ENCODE data around the gene SUCO. TPM values are rescaled to one million over a fixed set of nuclear protein-coding genes. Genes with fewer than 3 reads are reported as not detected.

SUCO gene
- total and polyA plus RNA-seq, 2 donors (not counting 1 experiment from before 2014, with no cell fraction given) = 5.5 to 59.7 TPM

- no peak overlapping the region for H3K27ac ChIP-seq (ENCODE audit: low read length in 2 of 2)
- H3K79me2 ChIP-seq (ENCODE audit: control insufficient read depth, insufficient read depth, low read length) = no peaks in the 10 kb centered on the region
- no peaks in the 10 kb centered on the region for H3K4me1 ChIP-seq (ENCODE audit: control insufficient read depth in 2 of 2, insufficient read depth in 2 of 2, low read length in 2 of 2)
- H3K9ac ChIP-seq (ENCODE audit: low read length) = no peak overlapping the region
- Mint-ChIP-seq H3K27ac (no peak overlapping the region), H3K9me3 (ENCODE audit: insufficient read depth) (no peaks in the 10 kb centered on the region), H3K4me3 (no peak overlapping the region), H3K27me3 (peaks cover 7% of the 10 kb centered on the region), H3K4me1 (no peaks in the 10 kb centered on the region)
- DNase-seq = no peak
- H3K4me2 ChIP-seq (replicated peaks; ENCODE audit: low read depth, low read length, poor library complexity, severe bottlenecking) = no peak overlapping the region
- intact Hi-C loops (cut with micrococcal nuclease) = no loop called here
- TF ChIP-seq CTCF (IDR thresholded peaks at IDR 0.05) = no peak
- no peak for TF ChIP-seq EZH2 (IDR thresholded peaks at IDR 0.05; ENCODE audit: borderline replicate concordance, insufficient read depth, low read depth, low read length, poor library complexity, severe bottlenecking)
- no peaks in the 10 kb centered on the region for H3K27me3 ChIP-seq (replicated peaks in 1 of 4; ENCODE audit: control extremely low read depth in 1 of 4, control insufficient read depth in 3 of 4, insufficient read depth in 4 of 4, low read length in 3 of 4)
- 100% methylated on average over 2 of the region's 2 CpGs for WGBS (ENCODE audit: insufficient coverage)
- H3K4me3 ChIP-seq (ENCODE audit: control extremely low read depth in 1 of 5, extremely low read depth in 1 of 5, insufficient read depth in 1 of 5, low read depth in 2 of 5, low read length in 4 of 5) = no peak overlapping the region
- H4K20me1 ChIP-seq (ENCODE audit: control insufficient read depth, insufficient read depth, low read length, poor library complexity, severe bottlenecking) = no peaks in the 10 kb centered on the region
- ChIA-PET CTCF (interaction anchor here (1.0 kb wide), 1 partner anchor 10 kb away, joined by 3 read pairs; no protein-coding TSS in a partner anchor), POLR2A (no interaction called here)
- H2AFZ ChIP-seq (ENCODE audit: insufficient read depth, low read depth, low read length, poor library complexity, severe bottlenecking) = no peak overlapping the region
- no peaks in the 10 kb centered on the region for H3K36me3 ChIP-seq (replicated peaks in 1 of 2; ENCODE audit: control extremely low read depth in 1 of 2, control insufficient read depth in 1 of 2, extremely low read depth in 1 of 2, insufficient read depth in 2 of 2, low read length in 1 of 2)
- H3K9me3 ChIP-seq (ENCODE audit: control extremely low read depth in 1 of 3, control insufficient read depth in 2 of 3, insufficient read depth in 1 of 3, low read length in 2 of 3) = no peaks in the 10 kb centered on the region
- ATAC-seq (ENCODE audit: low read depth) = no peak
Observed at GRCh38 chr1:172498857-172499256, 34.1 kb upstream of the SUCO start.

GRCh38 chr1:172499636-172500141 is 33.3 kb upstream of the SUCO start:
- H3K9me3 ChIP-seq (ENCODE audit: control extremely low read depth in 1 of 3, control insufficient read depth in 2 of 3, insufficient read depth in 1 of 3, low read length in 2 of 3) = no peaks in the 10 kb centered on the region
- no peaks in the 10 kb centered on the region for H3K79me2 ChIP-seq (ENCODE audit: control insufficient read depth, insufficient read depth, low read length)
- H3K4me1 Mint-ChIP-seq = no peaks in the 10 kb centered on the region
- POLR2A ChIA-PET = no interaction called here
- ATAC-seq (ENCODE audit: low read depth) (no peak), DNase-seq (no peak)
- peaks cover 13% of the 10 kb centered on the region for H3K27me3 Mint-ChIP-seq
- no peak overlapping the region for H3K9ac ChIP-seq (ENCODE audit: low read length)
- H4K20me1 ChIP-seq (ENCODE audit: control insufficient read depth, insufficient read depth, low read length, poor library complexity, severe bottlenecking) = no peaks in the 10 kb centered on the region
- no peak overlapping the region for H3K4me3 ChIP-seq (ENCODE audit: control extremely low read depth in 1 of 5, extremely low read depth in 1 of 5, insufficient read depth in 1 of 5, low read depth in 2 of 5, low read length in 4 of 5)
- WGBS (ENCODE audit: insufficient coverage) = 96% methylated on average over 3 of the region's 3 CpGs
- TF ChIP-seq CTCF (IDR thresholded peaks at IDR 0.05) (no peak), EZH2 (IDR thresholded peaks at IDR 0.05; ENCODE audit: borderline replicate concordance, insufficient read depth, low read depth, low read length, poor library complexity, severe bottlenecking) (no peak)
- H3K27ac ChIP-seq (ENCODE audit: low read length in 2 of 2) = no peak overlapping the region
- no peak overlapping the region for H3K4me2 ChIP-seq (replicated peaks; ENCODE audit: low read depth, low read length, poor library complexity, severe bottlenecking)
- CTCF ChIA-PET = interaction anchor here (1.1 kb wide), 1 partner anchor 11 kb away, joined by 4 read pairs; no protein-coding TSS in a partner anchor
- H3K4me3 Mint-ChIP-seq = no peak overlapping the region
- no peaks in the 10 kb centered on the region for H3K27me3 ChIP-seq (replicated peaks in 1 of 4; ENCODE audit: control extremely low read depth in 1 of 4, control insufficient read depth in 3 of 4, insufficient read depth in 4 of 4, low read length in 3 of 4)
- H3K27ac Mint-ChIP-seq = no peak overlapping the region
- H3K4me1 ChIP-seq (ENCODE audit: control insufficient read depth in 2 of 2, insufficient read depth in 2 of 2, low read length in 2 of 2) = no peaks in the 10 kb centered on the region
- no peak overlapping the region for H2AFZ ChIP-seq (ENCODE audit: insufficient read depth, low read depth, low read length, poor library complexity, severe bottlenecking)
- H3K9me3 Mint-ChIP-seq (ENCODE audit: insufficient read depth) = no peaks in the 10 kb centered on the region
- intact Hi-C loops (cut with micrococcal nuclease) = no loop called here
- no peaks in the 10 kb centered on the region for H3K36me3 ChIP-seq (replicated peaks in 1 of 2; ENCODE audit: control extremely low read depth in 1 of 2, control insufficient read depth in 1 of 2, extremely low read depth in 1 of 2, insufficient read depth in 2 of 2, low read length in 1 of 2)
